ENCODE data around the gene THADA.
"Not testable (repeated sequence)": the region's sequence is repeated elsewhere in the genome, so short reads cannot be mapped to it uniquely, and the experiment has no call there.

THADA gene

GRCh38 chr2:43604674-43605073 is 8.8 kb upstream of the THADA start:
- no peak for DNase-seq

- not testable (repeated sequence) for DNase-seq
Observed at GRCh38 chr2:43600596-43600995, 4.8 kb upstream of the THADA start.

- no peak for DNase-seq
Observed at GRCh38 chr2:43594875-43595274, 963 bp downstream of the THADA start.

GRCh38 chr2:43593254-43593653 is 2.6 kb downstream of the THADA start:
- no peak for DNase-seq

- peak; percentile 95 for DNase-seq
Observed at GRCh38 chr2:43592443-43592842, 3.4 kb downstream of the THADA start.

GRCh38 chr2:43585708-43586107 is 10.1 kb downstream of the THADA start:
- no peak for DNase-seq

GRCh38 chr2:43579275-43579981 is 16.4 kb downstream of the THADA start:
- DNase-seq = no peak

GRCh38 chr2:43576981-43577892 is 18.6 kb downstream of the THADA start:
- peak; percentile 78 for DNase-seq

- no peak for DNase-seq
Observed at GRCh38 chr2:43572244-43572643, 23.6 kb downstream of the THADA start.

GRCh38 chr2:43569921-43570320 is 25.9 kb downstream of the THADA start:
- no peak for DNase-seq

- DNase-seq = no peak
Observed at GRCh38 chr2:43568228-43568627, 27.6 kb downstream of the THADA start.

GRCh38 chr2:43566461-43566729 is 29.4 kb downstream of the THADA start:
- no peak for DNase-seq

- no peak for DNase-seq
Observed at GRCh38 chr2:43563679-43564078, 32.2 kb downstream of the THADA start.

GRCh38 chr2:43560231-43560547 is 35.6 kb downstream of the THADA start:
- DNase-seq = no peak

GRCh38 chr2:43559391-43560230 is 36.2 kb downstream of the THADA start:
- DNase-seq = no peak

- DNase-seq = no peak
Observed at GRCh38 chr2:43557196-43557595, 38.6 kb downstream of the THADA start.

GRCh38 chr2:43556256-43556655 is 39.6 kb downstream of the THADA start:
- no peak for DNase-seq

GRCh38 chr2:43553341-43553855 is 42.4 kb downstream of the THADA start:
- no peak for DNase-seq

- DNase-seq = no peak
Observed at GRCh38 chr2:43551990-43552389, 43.8 kb downstream of the THADA start.

- not testable (repeated sequence) for DNase-seq
Observed at GRCh38 chr2:43548381-43548780, 47.5 kb downstream of the THADA start.

GRCh38 chr2:43542285-43542933 is 53.4 kb downstream of the THADA start:
- DNase-seq = peak; percentile 61

GRCh38 chr2:43541165-43541564 is 54.7 kb downstream of the THADA start:
- peak; percentile 23 for DNase-seq

Measured in fibroblast of upper back skin (primary cell).